Epithelial cell of proximal tubule (primary cell): ENCODE results near the gene PTPRC. TPM values are rescaled to one million over a fixed set of nuclear protein-coding genes. Genes with fewer than 3 reads are reported as not detected.
A peak's percentile ranks its signal among the peaks of the same experiment; 100 is the strongest.

ENCODE experiments used
- DNase-seq: peaks from one replicate; pipeline ENCODE4 v3.0.0-alpha.2; 2011; ENCODE audit warnings: low read depth
- H3K4me3 ChIP-seq: 2 replicates; pipeline ENCODE4 v1.5.1; 2011; ENCODE audit warnings: low read depth, mild to moderate bottlenecking, low read length
- CTCF ChIP-seq: conservative IDR thresholded peaks from 2 replicates; pipeline ENCODE4 v1.5.1; 2012; ENCODE audit warnings: low read depth, mild to moderate bottlenecking, low read length
- total RNA-seq: library from RNA; depleted of rRNA; stranded (reverse); fragments of >200 nt; gene quantifications from 2 replicates; pipeline ENCODE4 v1.2.3, GENCODE V29; 2015

The PTPRC gene
- total RNA-seq, result not detected in 2 replicates

GRCh38 chr1:198638894-198639635, at the start of gene PTPRC:
Gene PTPRC (plus strand): TSS chr1:198639040. CDS start chr1:198639269, 229 bp downstream.
- H3K4me3 ChIP-seq, result no peak within 1 kb of the TSS
- no peak for DNase-seq
- no peak for TF ChIP-seq CTCF

GRCh38 chr1:198590454-198590853, 48.4 kb upstream of the PTPRC start:
- DNase-seq, result no peak
- no peak for TF ChIP-seq CTCF
- H3K4me3 ChIP-seq, result no peak overlapping the region

GRCh38 chr1:198595765-198596164, 43.1 kb upstream of the PTPRC start:
- no peak overlapping the region for H3K4me3 ChIP-seq
- no peak for TF ChIP-seq CTCF
- no peak for DNase-seq

GRCh38 chr1:198597690-198598430, 41.0 kb upstream of the PTPRC start:
- H3K4me3 ChIP-seq, result no peak overlapping the region
- no peak for TF ChIP-seq CTCF

GRCh38 chr1:198598796-198599321, 40.0 kb upstream of the PTPRC start:
- peak; percentile 92 for DNase-seq
- no peak overlapping the region for H3K4me3 ChIP-seq
- TF ChIP-seq CTCF, result no peak

More at GRCh38 chr1:198597690-198598430, 41.0 kb upstream of the PTPRC start:
- DNase-seq, result no peak

- H3K4me3 ChIP-seq, result no peak overlapping the region
- DNase-seq, result no peak
- no peak for TF ChIP-seq CTCF
Measured at GRCh38 chr1:198599749-198600148, 39.1 kb upstream of the PTPRC start.
